ENCODE results near the gene FANCD2. TPM values are rescaled to one million over a fixed set of nuclear protein-coding genes. Genes with fewer than 3 reads are reported as not detected.
"Not testable (repeated sequence)": the region's sequence is repeated elsewhere in the genome, so short reads cannot be mapped to it uniquely, and the experiment has no call there.

FANCD2 gene
- total RNA-seq, 1 experiment from 2014 or later: 74.9 TPM

GRCh38 chr3:10017636-10018292, 8.5 kb upstream of the FANCD2 start:
- WGBS (ENCODE audit: extremely low coverage, insufficient read length, low lambda C conversion rate): no CpG with 5 or more reads among the region's 13 CpGs
- Histone ChIP-seq H3K4me2 (ENCODE audit: insufficient read depth, insufficient read length, low read length) (no peak overlapping the region), H3K27ac (ENCODE audit: insufficient read length, low read depth, low read length) (no peak overlapping the region), H3K4ac (ENCODE audit: low read depth, low read length) (no peak overlapping the region), H2BK120ac (ENCODE audit: low read depth, low read length, poor library complexity, severe bottlenecking) (no peak overlapping the region), H3K9ac (ENCODE audit: extremely low read depth, insufficient read length, low read length) (no peak overlapping the region), H3K56ac (ENCODE audit: insufficient read length, low read depth, low read length) (no peak overlapping the region), H2BK5ac (ENCODE audit: insufficient read length, low read length) (no peak overlapping the region), H4K8ac (replicated peaks; ENCODE audit: insufficient read length, low read depth, low read length) (no peak overlapping the region), H3K27me3 (ENCODE audit: insufficient read depth, low read length) (no peaks in the 10 kb centered on the region), H2BK12ac (ENCODE audit: insufficient read length, low read depth, low read length) (no peak overlapping the region), H4K5ac (ENCODE audit: insufficient read length, low read depth, low read length) (no peak overlapping the region), H3K4me1 (ENCODE audit: insufficient read depth, low read length) (no peaks in the 10 kb centered on the region), H3K23me2 (ENCODE audit: insufficient read length, low read depth, low read length, poor library complexity, severe bottlenecking) (no peaks in the 10 kb centered on the region), H2AFZ (ENCODE audit: low read length) (no peak overlapping the region), H3K18ac (ENCODE audit: insufficient read length, low read depth, low read length) (no peak overlapping the region), H3K9me3 (ENCODE audit: control insufficient read depth, low read depth, low read length) (no peaks in the 10 kb centered on the region), H3K14ac (ENCODE audit: insufficient read depth, low read length) (no peak overlapping the region), H3K23ac (ENCODE audit: insufficient read length, low read depth, low read length) (no peak overlapping the region), H3K79me2 (ENCODE audit: insufficient read depth, low read length) (no peaks in the 10 kb centered on the region), H3K79me1 (ENCODE audit: insufficient read depth, low read depth, low read length, poor library complexity, severe bottlenecking) (no peaks in the 10 kb centered on the region), H2AK5ac (ENCODE audit: insufficient read length, low read length) (no peak overlapping the region), H4K91ac (ENCODE audit: insufficient read length, low read depth, low read length) (no peak overlapping the region), H3T11ph (ENCODE audit: low read length) (no peak overlapping the region), H2BK15ac (ENCODE audit: low read depth, low read length) (no peak overlapping the region), H2BK20ac (ENCODE audit: low read depth, low read length, poor library complexity, severe bottlenecking) (no peak overlapping the region), H4K20me1 (ENCODE audit: control insufficient read depth, insufficient read depth, insufficient read length) (no peaks in the 10 kb centered on the region)
- Mint-ChIP-seq H3K9me3 (no peaks in the 10 kb centered on the region), H3K27ac (no peak overlapping the region), H3K4me3 (no peak overlapping the region), H3K4me1 (no peaks in the 10 kb centered on the region), H3K27me3 (ENCODE audit: low read depth) (0 out of 2 replicates have a peak, but pooled peaks cover 3% of the 10 kb centered on the region), H3K36me3 (ENCODE audit: insufficient read depth in 1 of 3, low read depth in 3 of 3) (peaks cover 3 to 18% (median 10%) of the 10 kb centered on the region in 3 experiments; a peak in 5 of 7 replicates)
- DNase-seq: no peak
- TF ChIP-seq CTCF (conservative IDR thresholded peaks at IDR 0.05): no peak

DNA sequence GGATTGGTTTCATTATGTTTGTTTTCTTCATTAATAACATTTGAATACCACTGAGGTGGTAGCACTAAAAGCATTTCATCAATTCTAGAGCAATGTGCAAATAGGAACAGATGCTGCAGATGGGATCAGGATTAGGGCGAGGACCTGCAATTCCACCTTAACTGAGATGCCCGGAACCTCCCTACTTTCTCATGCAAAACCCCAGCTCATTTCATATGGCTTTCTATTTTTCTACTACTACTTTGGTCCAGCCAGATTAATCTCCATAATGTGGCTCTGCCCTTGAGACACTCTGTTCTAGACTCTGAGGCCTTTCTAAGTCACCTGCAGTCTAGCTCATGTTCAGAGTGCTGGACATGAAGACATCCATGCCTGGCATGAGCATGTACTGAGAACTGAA, 7.4 kb upstream of the FANCD2 start:
- H3K56ac ChIP-seq (ENCODE audit: insufficient read length, low read depth, low read length); H4K8ac ChIP-seq (replicated peaks; ENCODE audit: insufficient read length, low read depth, low read length); H3T11ph ChIP-seq (ENCODE audit: low read length); H2AFZ ChIP-seq (ENCODE audit: low read length); DNase-seq; H3K4me1 Mint-ChIP-seq; H3K27me3 ChIP-seq (ENCODE audit: insufficient read depth, low read length); H3K9me3 ChIP-seq (ENCODE audit: control insufficient read depth, low read depth, low read length); H3K79me1 ChIP-seq (ENCODE audit: insufficient read depth, low read depth, low read length, poor library complexity, severe bottlenecking); H3K14ac ChIP-seq (ENCODE audit: insufficient read depth, low read length); H3K27me3 Mint-ChIP-seq (ENCODE audit: low read depth); H3K9me3 Mint-ChIP-seq; H3K4me2 ChIP-seq (ENCODE audit: insufficient read depth, insufficient read length, low read length); H2BK20ac ChIP-seq (ENCODE audit: low read depth, low read length, poor library complexity, severe bottlenecking); H3K9ac ChIP-seq (ENCODE audit: extremely low read depth, insufficient read length, low read length); H4K91ac ChIP-seq (ENCODE audit: insufficient read length, low read depth, low read length); H2BK5ac ChIP-seq (ENCODE audit: insufficient read length, low read length); H3K23me2 ChIP-seq (ENCODE audit: insufficient read length, low read depth, low read length, poor library complexity, severe bottlenecking); H4K20me1 ChIP-seq (ENCODE audit: control insufficient read depth, insufficient read depth, insufficient read length); H2AK5ac ChIP-seq (ENCODE audit: insufficient read length, low read length); H3K4me1 ChIP-seq (ENCODE audit: insufficient read depth, low read length); H4K5ac ChIP-seq (ENCODE audit: insufficient read length, low read depth, low read length); H3K18ac ChIP-seq (ENCODE audit: insufficient read length, low read depth, low read length); H3K27ac Mint-ChIP-seq; H3K23ac ChIP-seq (ENCODE audit: insufficient read length, low read depth, low read length); H3K27ac ChIP-seq (ENCODE audit: insufficient read length, low read depth, low read length); H3K79me2 ChIP-seq (ENCODE audit: insufficient read depth, low read length); H2BK120ac ChIP-seq (ENCODE audit: low read depth, low read length, poor library complexity, severe bottlenecking); H3K4me3 Mint-ChIP-seq; H2BK15ac ChIP-seq (ENCODE audit: low read depth, low read length); H2BK12ac ChIP-seq (ENCODE audit: insufficient read length, low read depth, low read length); H3K4ac ChIP-seq (ENCODE audit: low read depth, low read length): not testable (repeated sequence)
- H3K36me3 Mint-ChIP-seq (ENCODE audit: insufficient read depth in 1 of 3, low read depth in 3 of 3): peaks cover 3 to 28% (median 19%) of the 10 kb centered on the region in 3 experiments; a peak in 5 of 7 replicates
- no CpG with 5 or more reads among the region's 2 CpGs for WGBS (ENCODE audit: extremely low coverage, insufficient read length, low lambda C conversion rate)

All from H9 (cell line).